ENCODE data around the gene DENND4C.

Gene DENND4C

GRCh38 chr9:19270421-19270949 lies 40.0 kb downstream of the DENND4C start:
- no peak for DNase-seq

GRCh38 chr9:19271081-19271480 lies 40.6 kb downstream of the DENND4C start:
- DNase-seq, result no peak

GRCh38 chr9:19281801-19282200 lies 51.3 kb downstream of the DENND4C start:
- DNase-seq, result no peak

- DNase-seq, result no peak
Measured at GRCh38 chr9:19283072-19283710, 52.7 kb downstream of the DENND4C start.

- no peak for DNase-seq
Measured at GRCh38 chr9:19284729-19285128, 54.2 kb downstream of the DENND4C start.

- no peak for DNase-seq
Measured at GRCh38 chr9:19286634-19287188, 56.2 kb downstream of the DENND4C start.

- no peak for DNase-seq
Measured at GRCh38 chr9:19288081-19288480, 57.6 kb downstream of the DENND4C start.

- DNase-seq, result no peak
Measured at GRCh38 chr9:19290103-19290502, 59.6 kb downstream of the DENND4C start.

- no peak for DNase-seq
Measured at GRCh38 chr9:19294219-19294618, 63.7 kb downstream of the DENND4C start.

- no peak for DNase-seq
Measured at GRCh38 chr9:19298436-19299000, 68.0 kb downstream of the DENND4C start.

- DNase-seq, result no peak
Measured at GRCh38 chr9:19303216-19303615, 72.7 kb downstream of the DENND4C start.

- DNase-seq, result no peak
Measured at GRCh38 chr9:19306568-19306967, 76.1 kb downstream of the DENND4C start.

- no peak for DNase-seq
Measured at GRCh38 chr9:19310246-19310645, 79.8 kb downstream of the DENND4C start.

- DNase-seq, result no peak
Measured at GRCh38 chr9:19313573-19313972, 83.1 kb downstream of the DENND4C start.

GRCh38 chr9:19320495-19320894 lies 90.0 kb downstream of the DENND4C start:
- no peak for DNase-seq

- no peak for DNase-seq
Measured at GRCh38 chr9:19331877-19332276, 101.4 kb downstream of the DENND4C start.

- no peak for DNase-seq
Measured at GRCh38 chr9:19336166-19336565, 105.7 kb downstream of the DENND4C start.

- DNase-seq, result no peak
Measured at GRCh38 chr9:19342947-19343346, 112.5 kb downstream of the DENND4C start.

GRCh38 chr9:19358701-19359100 lies 128.2 kb downstream of the DENND4C start:
- DNase-seq, result no peak

- no peak for DNase-seq
Measured at GRCh38 chr9:19369107-19369506, 138.6 kb downstream of the DENND4C start.

GRCh38 chr9:19371942-19372341 lies 141.4 kb downstream of the DENND4C start:
- DNase-seq, result no peak

- DNase-seq, result no peak
Measured at GRCh38 chr9:19372567-19372966, 142.1 kb downstream of the DENND4C start.

GRCh38 chr9:19373527-19373926 lies 143.0 kb downstream of the DENND4C start:
- peak in 1 of 2 experiments; percentile 10 for DNase-seq

- DNase-seq, result no peak
Measured at GRCh38 chr9:19375538-19375937, 145.0 kb downstream of the DENND4C start.

Data from NCI-H526 (cell line).